Naive thymus-derived CD4-positive, alpha-beta T cell (primary cell): Measurements from ENCODE around the gene REEP6. TPM values are rescaled to one million over a fixed set of nuclear protein-coding genes. Genes with fewer than 3 reads are reported as not detected.

Source experiments
- ATAC-seq: fragments of 150-1000 bp; cut with Tn5 transposase; 2 replicates; pipeline ENCODE4 v1.10.0; 2021; ENCODE audit warnings: mild to moderate bottlenecking, moderate library complexity
- CTCF ChIA-PET: fragments of 350-600 bp; sonication (Branson Sonifier 250); formaldehyde crosslinking; loops from one replicate; lab custom pipeline; 2021; ENCODE audit warnings: antibody characterized with exemption; lab: Charles Lee
- POLR2A ChIA-PET: fragments of 350-600 bp; sonication (Branson Sonifier 250); formaldehyde crosslinking; loops from one replicate; lab custom pipeline; 2021; ENCODE audit warnings: antibody characterized with exemption, inconsistent platforms; lab: Charles Lee
- DNase-seq, 9 donors: peaks; one replicate each; pipeline versions ENCODE4 v3.0.0 to v3.0.0-alpha.2; 2020 to 2022; ENCODE audit warnings: mixed read lengths in 1 of 9
- H3K27ac ChIP-seq: one replicate; pipeline ENCODE4 v1.7.0; 2013; ENCODE audit warnings: mild to moderate bottlenecking, low read depth, low read length, moderate library complexity
- H3K27me3 ChIP-seq, 2 donors: one replicate each; pipeline ENCODE4 v1.7.0; 2013; ENCODE audit warnings: low read length in 2 of 2, mild to moderate bottlenecking in 2 of 2, moderate library complexity in 2 of 2; ENCODE audit not compliant: control insufficient read depth in 2 of 2, insufficient read depth in 2 of 2
- H3K36me3 ChIP-seq, 3 experiments: 1 replicate in 2 of 3; 2 replicates in 1 of 3; pipeline ENCODE4 v1.7.0; 2013; ENCODE audit warnings: low read length in 3 of 3, mild to moderate bottlenecking in 3 of 3, moderate library complexity in 1 of 3; ENCODE audit not compliant: insufficient read depth in 3 of 3, control insufficient read depth in 2 of 3
- H3K4me1 ChIP-seq, 2 donors: one replicate each; pipeline ENCODE4 v1.7.0; 2013; ENCODE audit warnings: low read length in 2 of 2, mild to moderate bottlenecking in 2 of 2, moderate library complexity in 1 of 2; ENCODE audit not compliant: control insufficient read depth in 2 of 2, insufficient read depth in 2 of 2
- H3K4me3 ChIP-seq: 2 replicates; pipeline ENCODE4 v1.7.0; 2013; ENCODE audit warnings: mild to moderate bottlenecking, low read length
- H3K9me3 ChIP-seq, 3 experiments: 1 replicate in 2 of 3; 2 replicates in 1 of 3; pipeline ENCODE4 v1.7.0; 2013; ENCODE audit warnings: low read length in 3 of 3; ENCODE audit not compliant: control insufficient read depth in 2 of 3
- H3K27ac Mint-ChIP-seq, 9 donors: one replicate each; pipeline ENCODE4 v1.8.0; 2020 to 2022; ENCODE audit warnings: mixed read lengths in 9 of 9, mild to moderate bottlenecking in 8 of 9, moderate library complexity in 5 of 9, inconsistent platforms in 2 of 9
- H3K27me3 Mint-ChIP-seq, 5 donors: one replicate each; pipeline ENCODE4 v1.8.0; 2021 to 2022; ENCODE audit warnings: mixed read lengths in 5 of 5, mild to moderate bottlenecking in 1 of 5
- H3K36me3 Mint-ChIP-seq, 5 donors: one replicate each; pipeline ENCODE4 v1.8.0; 2020 to 2022; ENCODE audit warnings: mixed read lengths in 5 of 5, mild to moderate bottlenecking in 3 of 5, inconsistent platforms in 1 of 5
- H3K4me1 Mint-ChIP-seq, 7 donors: one replicate each; pipeline ENCODE4 v1.8.0; 2020 to 2022; ENCODE audit warnings: mixed read lengths in 7 of 7, mild to moderate bottlenecking in 3 of 7, inconsistent platforms in 1 of 7
- H3K4me3 Mint-ChIP-seq, 10 donors: one replicate each; pipeline ENCODE4 v1.8.0; 2020 to 2022; ENCODE audit warnings: mild to moderate bottlenecking in 10 of 10, mixed read lengths in 10 of 10, moderate library complexity in 6 of 10, inconsistent platforms in 2 of 10
- H3K9me3 Mint-ChIP-seq, 11 donors: one replicate each; pipeline ENCODE4 v1.8.0; 2020 to 2022; ENCODE audit warnings: mixed read lengths in 11 of 11, mild to moderate bottlenecking in 4 of 11, inconsistent platforms in 1 of 11, moderate library complexity in 1 of 11
- intact Hi-C, 2 donors: fragments of 100-400 bp; cut with micrococcal nuclease; formaldehyde crosslinking; loops; one replicate each; pipeline ENCODE4 v1.15.1; 2023
- polyA plus RNA-seq, 2 donors: library from polyadenylated mRNA; unstranded; fragments of 300-500 nt; fragmentation: Illumina TruSeq; gene quantifications; one replicate each; pipeline ENCODE4 v1.2.3, GENCODE V29; 2021
- total RNA-seq, 6 experiments: library from RNA in 5 of 6; stranded (reverse) in 5 of 6; gene quantifications; 1 replicate in 5 of 6; 2 replicates in 1 of 6; pipeline ENCODE4 v1.2.3 and lab custom pipeline; 2021 to 2026

Gene REEP6
- total and polyA plus RNA-seq, 7 experiments from 2014 or later: 1.6 to 7.2 (median 5.0) TPM

DNA sequence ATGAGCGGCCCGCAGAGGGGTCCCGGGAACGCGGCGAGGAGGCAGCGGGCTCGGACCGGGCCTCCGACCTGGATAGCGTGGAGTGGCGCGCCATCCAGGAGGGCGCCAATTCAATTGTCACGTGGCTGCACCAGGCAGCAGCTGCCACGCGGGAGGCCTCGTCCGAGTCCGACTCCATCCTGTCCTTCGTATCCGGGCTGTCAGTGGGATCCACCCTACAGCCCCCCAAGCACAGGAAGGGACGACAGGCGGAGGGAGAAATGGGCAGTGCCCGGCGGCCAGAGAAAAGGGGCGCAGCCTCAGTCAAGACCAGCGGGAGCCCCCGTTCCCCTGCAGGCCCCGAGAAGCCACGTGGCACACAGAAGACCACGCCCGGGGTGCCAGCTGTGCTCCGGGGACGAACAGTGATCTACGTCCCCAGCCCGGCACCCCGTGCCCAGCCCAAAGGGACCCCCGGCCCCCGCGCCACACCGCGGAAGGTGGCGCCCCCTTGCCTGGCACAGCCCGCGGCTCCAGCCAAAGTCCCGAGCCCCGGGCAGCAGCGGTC lies 22.6 kb upstream of the REEP6 start:
- Mint-ChIP-seq H3K27ac (no peak overlapping the region), H3K9me3 (no peaks in the 10 kb centered on the region)
- intact Hi-C loops: loop anchor here in 1 of 2 donors (5.0 kb wide), 1 partner anchor 289 kb away; no protein-coding TSS in a partner anchor

GRCh38 chr19:1468821-1469254 lies 22.1 kb upstream of the REEP6 start:
- intact Hi-C loops: loop anchor here in 1 of 2 donors (5.0 kb wide), 1 partner anchor 288 kb away; no protein-coding TSS in a partner anchor
- H3K4me1 Mint-ChIP-seq: peaks cover 0 to 14% (median 12%) of the 10 kb centered on the region in 7 donors
- H3K9me3 Mint-ChIP-seq: no peaks in the 10 kb centered on the region
- no peaks in the 10 kb centered on the region for H3K36me3 Mint-ChIP-seq
- H3K9me3 ChIP-seq: no peaks in the 10 kb centered on the region
- peak; percentile 7 for ATAC-seq
- ChIA-PET CTCF (no interaction called here), POLR2A (interaction anchor here (0.9 to 1.2 kb wide), 2 partner anchors 8 to 9 kb away, joined by 3 read pairs; no protein-coding TSS in a partner anchor)
- H3K27ac Mint-ChIP-seq: peak overlapping the region in 1 of 9 donors; percentile 9
- H3K4me3 ChIP-seq: no peak overlapping the region
- peaks cover 0 to 16% (median 0%) of the 10 kb centered on the region in 5 donors for H3K27me3 Mint-ChIP-seq
- peak overlapping the region in 7 of 10 donors; percentile 33 to 78 (median 48) for H3K4me3 Mint-ChIP-seq
- H3K27ac ChIP-seq: no peak overlapping the region
- peak in 1 of 9 donors; percentile 56 for DNase-seq
- H3K4me1 ChIP-seq: peaks cover 19 to 30% of the 10 kb centered on the region in 2 donors
- peaks cover 0 to 6% of the 10 kb centered on the region in 2 donors for H3K27me3 ChIP-seq
- H3K36me3 ChIP-seq: no peaks in the 10 kb centered on the region

More for the DNA sequence above, 22.6 kb upstream of the REEP6 start:
- H3K4me3 ChIP-seq: no peak overlapping the region
- no peaks in the 10 kb centered on the region for H3K9me3 ChIP-seq
- no peaks in the 10 kb centered on the region for H3K36me3 ChIP-seq
- no peak overlapping the region for H3K27ac ChIP-seq
- ChIA-PET POLR2A (interaction anchor here (1.2 kb wide), 1 partner anchor 10 kb away, joined by 3 read pairs; no protein-coding TSS in a partner anchor), CTCF (no interaction called here)
- peaks cover 0 to 6% of the 10 kb centered on the region in 2 donors for H3K27me3 ChIP-seq
- peaks cover 0 to 16% (median 0%) of the 10 kb centered on the region in 5 donors for H3K27me3 Mint-ChIP-seq
- peak overlapping the region in 8 of 10 donors; percentile 23 to 78 (median 49) for H3K4me3 Mint-ChIP-seq
- no peak for ATAC-seq
- H3K36me3 Mint-ChIP-seq: no peaks in the 10 kb centered on the region
- DNase-seq: no peak
- peaks cover 19 to 30% of the 10 kb centered on the region in 2 donors for H3K4me1 ChIP-seq
- peaks cover 0 to 14% (median 11%) of the 10 kb centered on the region in 7 donors for H3K4me1 Mint-ChIP-seq

DNA sequence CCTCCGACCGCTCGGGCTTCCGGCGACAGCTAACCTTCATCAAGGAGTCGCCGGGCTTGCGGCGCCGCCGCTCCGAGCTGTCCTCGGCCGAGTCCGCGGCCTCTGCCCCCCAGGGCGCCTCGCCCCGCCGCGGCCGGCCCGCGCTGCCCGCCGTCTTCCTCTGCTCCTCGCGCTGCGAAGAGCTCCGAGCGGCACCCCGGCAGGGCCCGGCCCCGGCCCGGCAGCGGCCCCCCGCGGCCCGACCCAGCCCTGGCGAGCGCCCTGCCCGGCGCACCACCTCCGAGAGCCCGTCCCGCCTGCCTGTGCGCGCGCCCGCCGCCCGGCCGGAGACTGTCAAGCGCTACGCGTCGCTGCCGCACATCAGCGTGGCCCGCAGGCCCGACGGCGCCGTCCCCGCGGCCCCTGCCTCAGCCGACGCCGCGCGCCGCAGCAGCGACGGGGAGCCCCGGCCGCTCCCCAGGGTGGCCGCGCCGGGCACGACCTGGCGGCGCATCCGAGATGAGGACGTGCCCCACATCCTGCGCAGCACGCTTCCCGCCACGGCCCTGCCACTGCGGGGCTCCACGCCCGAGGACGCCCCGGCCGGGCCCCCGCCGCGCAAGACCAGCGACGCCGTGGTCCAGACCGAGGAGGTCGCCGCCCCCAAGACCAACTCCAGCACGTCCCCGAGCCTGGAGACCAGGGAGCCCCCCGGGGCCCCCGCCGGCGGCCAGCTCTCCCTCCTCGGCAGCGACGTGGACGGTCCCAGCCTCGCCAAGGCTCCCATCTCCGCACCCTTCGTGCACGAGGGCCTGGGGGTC lies 21.5 kb upstream of the REEP6 start:
- POLR2A ChIA-PET: interaction anchor here (0.9 to 1.2 kb wide), 2 partner anchors 7 to 9 kb away, joined by 3 read pairs; no protein-coding TSS in a partner anchor
- Mint-ChIP-seq H3K36me3 (no peaks in the 10 kb centered on the region), H3K4me1 (peaks cover 0 to 14% (median 12%) of the 10 kb centered on the region in 7 donors), H3K9me3 (no peaks in the 10 kb centered on the region), H3K27me3 (peaks cover 0 to 16% (median 0%) of the 10 kb centered on the region in 5 donors), H3K27ac (no peak overlapping the region), H3K4me3 (peak overlapping the region in 5 of 10 donors; percentile 67 to 87 (median 74))
- CTCF ChIA-PET: no interaction called here
- Histone ChIP-seq H3K27ac (no peak overlapping the region), H3K4me3 (peak overlapping the region; percentile 59), H3K27me3 (peaks cover 0 to 6% of the 10 kb centered on the region in 2 donors), H3K4me1 (peaks cover 19 to 30% of the 10 kb centered on the region in 2 donors), H3K36me3 (peaks cover 0 to 4% (median 0%) of the 10 kb centered on the region in 3 experiments), H3K9me3 (no peaks in the 10 kb centered on the region)
- intact Hi-C loops: loop anchor here (1.0 to 5.0 kb wide), 4 partner anchors 10 to 288 kb away; partner anchors contain the start of genes ADAMTSL5 (in 1 of the 2) and C19orf25 (in 1 of the 2)
- peak; percentile 36 for ATAC-seq
- DNase-seq: peak in 4 of 9 donors; percentile 22 to 50 (median 35)

GRCh38 chr19:1470055-1470304 lies 21.0 kb upstream of the REEP6 start:
- POLR2A ChIA-PET: interaction anchor here (1.7 kb wide), 1 partner anchor 9 kb away, joined by 5 read pairs; the partner anchor contains the start of gene C19orf25

DNA sequence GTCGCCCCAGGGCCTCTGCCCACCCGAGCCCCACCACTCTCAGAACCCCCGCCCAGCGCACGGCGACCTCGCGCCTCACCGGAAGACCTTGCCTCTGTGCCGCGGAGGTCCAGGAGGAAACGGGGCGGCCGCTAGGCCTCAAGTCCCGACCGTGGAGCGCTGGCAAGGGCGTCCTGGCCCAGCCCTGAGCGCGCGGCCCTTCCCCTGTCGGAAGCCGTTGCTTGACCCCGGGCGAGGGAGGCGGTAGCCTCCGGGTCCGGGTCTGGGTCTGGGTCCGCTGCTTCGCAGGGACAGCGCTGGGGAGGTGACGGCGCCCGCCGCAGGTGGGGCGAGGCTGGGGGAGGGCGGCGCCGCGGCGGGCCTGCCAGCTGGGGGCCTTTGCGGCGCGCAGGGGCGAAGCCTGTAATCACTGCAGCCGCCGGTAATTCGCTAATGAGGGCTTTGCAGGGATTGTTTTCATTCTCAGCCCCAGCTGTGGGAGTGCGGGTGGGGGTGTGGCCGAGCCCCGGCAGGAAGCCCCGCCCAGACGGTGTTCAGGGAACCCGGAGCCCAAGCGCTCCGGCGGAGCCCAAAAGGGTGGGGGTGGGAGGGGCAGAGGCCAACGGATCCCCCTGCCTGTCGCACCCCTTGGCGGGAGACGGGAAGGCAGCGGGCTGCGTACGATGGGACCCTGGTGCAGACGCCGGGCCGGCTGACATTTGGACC lies 20.5 kb upstream of the REEP6 start:
- H3K9me3 Mint-ChIP-seq: no peaks in the 10 kb centered on the region

More at GRCh38 chr19:1470055-1470304, 21.0 kb upstream of the REEP6 start:
- Histone ChIP-seq H3K36me3 (peaks cover 0 to 9% (median 0%) of the 10 kb centered on the region in 3 experiments), H3K27ac (no peak overlapping the region), H3K27me3 (peaks cover 0 to 6% of the 10 kb centered on the region in 2 donors), H3K9me3 (no peaks in the 10 kb centered on the region), H3K4me3 (peak overlapping the region; percentile 59), H3K4me1 (peaks cover 19 to 30% of the 10 kb centered on the region in 2 donors)
- Mint-ChIP-seq H3K27ac (peak overlapping the region in 2 of 9 donors; percentile 43 to 68), H3K36me3 (no peaks in the 10 kb centered on the region), H3K9me3 (no peaks in the 10 kb centered on the region), H3K4me1 (peaks cover 0 to 14% (median 12%) of the 10 kb centered on the region in 7 donors), H3K4me3 (peak overlapping the region; percentile 42 to 87 (median 74)), H3K27me3 (peaks cover 0 to 16% (median 0%) of the 10 kb centered on the region in 5 donors)
- ATAC-seq: no peak
- intact Hi-C loops: loop anchor here in 1 of 2 donors (1.0 to 2.0 kb wide), 3 partner anchors 9 to 43 kb away; partner anchors contain the start of genes ADAMTSL5 and C19orf25
- DNase-seq: no peak
- CTCF ChIA-PET: no interaction called here

More for the DNA sequence above, 20.5 kb upstream of the REEP6 start:
- no peaks in the 10 kb centered on the region for H3K36me3 Mint-ChIP-seq
- H3K4me1 Mint-ChIP-seq: peaks cover 0 to 14% (median 12%) of the 10 kb centered on the region in 7 donors
- Histone ChIP-seq H3K27ac (no peak overlapping the region), H3K4me1 (peaks cover 19 to 30% of the 10 kb centered on the region in 2 donors), H3K9me3 (no peaks in the 10 kb centered on the region), H3K4me3 (peak overlapping the region; percentile 59), H3K36me3 (peaks cover 0 to 14% (median 0%) of the 10 kb centered on the region in 3 experiments), H3K27me3 (peaks cover 0 to 6% of the 10 kb centered on the region in 2 donors)
- intact Hi-C loops: loop anchor here in 1 of 2 donors (1.0 to 2.0 kb wide), 3 partner anchors 9 to 42 kb away; partner anchors contain the start of genes ADAMTSL5 and C19orf25
- H3K27me3 Mint-ChIP-seq: peaks cover 0 to 16% (median 0%) of the 10 kb centered on the region in 5 donors
- ChIA-PET POLR2A (interaction anchor here (1.7 kb wide), 1 partner anchor 9 kb away, joined by 5 read pairs; the partner anchor contains the start of gene C19orf25), CTCF (no interaction called here)
- peak in 8 of 9 donors; percentile 43 to 73 (median 64) for DNase-seq
- H3K4me3 Mint-ChIP-seq: peak overlapping the region; percentile 42 to 87 (median 74)
- ATAC-seq: peak; percentile 77
- H3K27ac Mint-ChIP-seq: peak overlapping the region in 2 of 9 donors; percentile 43 to 68
